CD4-positive, CD25-positive, alpha-beta regulatory T cell (primary cell): ENCODE data around the gene ABLIM3. TPM values are rescaled to one million over a fixed set of nuclear protein-coding genes. Genes with fewer than 3 reads are reported as not detected.

Source experiments
- ATAC-seq, 2 donors: fragments of 150-1000 bp; cut with Tn5 transposase; one replicate each; pipeline ENCODE4 v1.10.0; 2021; ENCODE audit warnings: low read depth in 2 of 2, moderate number of reproducible peaks in 2 of 2, moderate library complexity in 1 of 2
- DNase-seq, 3 donors: peaks; one replicate each; pipeline versions ENCODE4 v3.0.0 to v3.0.0-alpha.2; 2012 to 2022; ENCODE audit warnings: mixed read lengths in 1 of 3
- H3K27ac ChIP-seq: one replicate; pipeline ENCODE4 v1.7.0; 2013; ENCODE audit warnings: mild to moderate bottlenecking, low read length; ENCODE audit not compliant: insufficient read depth, poor library complexity, severe bottlenecking
- H3K27me3 ChIP-seq: one replicate; pipeline ENCODE4 v1.7.0; 2013; ENCODE audit warnings: low read length; ENCODE audit not compliant: control insufficient read depth, insufficient read depth
- H3K36me3 ChIP-seq: one replicate; pipeline ENCODE4 v1.7.0; 2013; ENCODE audit warnings: mild to moderate bottlenecking, low read length, moderate library complexity; ENCODE audit not compliant: control insufficient read depth, insufficient read depth
- H3K4me1 ChIP-seq: 2 replicates; pipeline ENCODE4 v1.7.0; 2013; ENCODE audit warnings: mild to moderate bottlenecking, low read length; ENCODE audit not compliant: insufficient read depth, control insufficient read depth, poor library complexity, severe bottlenecking
- H3K4me3 ChIP-seq: one replicate; pipeline ENCODE4 v1.7.0; 2013; ENCODE audit warnings: low read depth, mild to moderate bottlenecking, low read length, moderate library complexity
- H3K9me3 ChIP-seq, 2 experiments: 1 replicate in 1 of 2; 2 replicates in 1 of 2; pipeline ENCODE4 v1.7.0; 2013; ENCODE audit warnings: low read length in 2 of 2, mild to moderate bottlenecking in 1 of 2, moderate library complexity in 1 of 2; ENCODE audit not compliant: control insufficient read depth in 2 of 2
- H3K27ac Mint-ChIP-seq, 3 donors: one replicate each; pipeline ENCODE4 v1.8.0; 2020 to 2022; ENCODE audit warnings: mild to moderate bottlenecking in 3 of 3, mixed read lengths in 3 of 3, moderate library complexity in 2 of 3
- H3K27me3 Mint-ChIP-seq: one replicate; pipeline ENCODE4 v1.8.0; 2022; ENCODE audit warnings: mild to moderate bottlenecking, mixed read lengths
- H3K36me3 Mint-ChIP-seq: one replicate; pipeline ENCODE4 v1.8.0; 2020; ENCODE audit warnings: mixed read lengths
- H3K4me1 Mint-ChIP-seq, 4 donors: one replicate each; pipeline ENCODE4 v1.8.0; 2020 to 2022; ENCODE audit warnings: mixed read lengths in 4 of 4, mild to moderate bottlenecking in 1 of 4
- H3K4me3 Mint-ChIP-seq, 4 donors: one replicate each; pipeline ENCODE4 v1.8.0; 2020 to 2022; ENCODE audit warnings: mild to moderate bottlenecking in 4 of 4, mixed read lengths in 4 of 4, moderate library complexity in 3 of 4
- H3K9me3 Mint-ChIP-seq, 7 donors: one replicate each; pipeline ENCODE4 v1.8.0; 2020 to 2022; ENCODE audit warnings: mixed read lengths in 7 of 7, mild to moderate bottlenecking in 3 of 7, moderate library complexity in 2 of 7
- polyA plus RNA-seq, 4 donors: library from polyadenylated mRNA; unstranded; fragments of 300-500 nt; fragmentation: Illumina TruSeq; gene quantifications; one replicate each; pipeline ENCODE4 v1.2.3, GENCODE V29; 2021
- total RNA-seq: library from RNA; stranded (reverse); gene quantifications from one replicate; pipeline ENCODE4 v1.2.3, GENCODE V29; 2022

Gene ABLIM3
- total and polyA plus RNA-seq, 5 donors from 2014 or later, result 0.29 to 1.8 (median 0.44) TPM; not detected in 2

DNA sequence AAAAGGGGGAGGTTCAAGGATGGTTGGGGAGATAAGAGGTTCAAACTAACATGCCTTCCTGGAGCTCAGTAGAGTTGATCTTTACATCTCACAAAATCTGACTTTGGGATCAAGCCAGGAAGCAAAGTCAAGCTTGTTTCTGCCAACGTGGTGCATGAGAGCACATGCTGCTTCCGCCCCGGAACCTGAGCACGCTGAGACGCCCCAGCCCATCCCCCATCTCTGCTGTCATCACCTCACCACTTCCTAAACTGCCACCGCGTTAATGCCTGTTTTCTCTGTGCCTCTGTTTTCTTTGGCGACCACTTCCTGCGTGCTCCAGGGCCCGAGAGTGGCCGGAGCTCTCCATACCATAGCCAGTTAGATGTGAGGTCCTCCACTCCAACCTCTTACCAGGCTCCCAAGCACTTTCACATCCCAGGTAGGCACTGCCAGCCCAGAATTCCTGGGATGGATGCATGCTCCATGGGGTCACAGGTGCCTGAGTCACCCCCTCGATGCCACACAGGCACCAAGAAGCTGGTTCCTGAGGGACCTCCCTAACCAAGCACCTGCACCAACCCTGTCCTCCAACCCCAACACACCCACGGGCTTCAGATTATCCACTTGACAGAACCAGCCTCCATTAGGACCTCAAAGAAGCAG, 99.2 kb downstream of the ABLIM3 start:
- Mint-ChIP-seq H3K4me1 (peaks cover 0 to 41% (median 15%) of the 10 kb centered on the region in 4 donors), H3K27me3 (peaks cover 8% of the 10 kb centered on the region), H3K36me3 (no peaks in the 10 kb centered on the region), H3K4me3 (peak overlapping the region; percentile 0 to 80 (median 61)), H3K9me3 (peaks cover 0 to 2% (median 0%) of the 10 kb centered on the region in 7 donors), H3K27ac (peak overlapping the region; percentile 87 to 99 (median 92))
- DNase-seq, result peak; percentile 54 to 98 (median 86)
- no peaks in the 10 kb centered on the region for H3K9me3 ChIP-seq
- peak overlapping the region; percentile 44 for H3K4me3 ChIP-seq
- peaks cover 32% of the 10 kb centered on the region for H3K4me1 ChIP-seq
- H3K27me3 ChIP-seq, result peaks cover 3% of the 10 kb centered on the region
- no peaks in the 10 kb centered on the region for H3K36me3 ChIP-seq
- H3K27ac ChIP-seq, result peak overlapping the region; percentile 78
- peak; percentile 96 to 99 for ATAC-seq

DNA sequence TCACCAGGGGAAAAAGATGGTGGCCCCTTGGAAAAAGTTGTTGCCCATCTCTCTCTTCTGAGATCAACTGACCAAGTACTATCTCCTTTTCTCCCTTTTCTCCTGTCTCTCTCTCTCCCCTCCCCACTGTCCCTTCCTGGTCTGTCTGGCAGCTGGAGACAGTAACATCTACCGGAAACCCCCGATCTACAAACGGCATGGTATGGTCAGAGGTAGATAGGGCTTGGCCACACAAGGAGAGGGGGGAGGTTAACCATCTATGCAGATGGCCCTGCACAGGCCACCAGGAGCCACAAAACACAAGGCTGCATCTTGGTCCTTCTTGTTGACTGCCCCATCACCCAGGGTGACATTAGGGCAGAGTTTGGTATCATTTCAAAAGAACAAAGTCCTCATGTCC, 101.0 kb downstream of the ABLIM3 start:
- Mint-ChIP-seq H3K27me3 (peaks cover 7% of the 10 kb centered on the region), H3K4me1 (peaks cover 0 to 41% (median 15%) of the 10 kb centered on the region in 4 donors), H3K36me3 (no peaks in the 10 kb centered on the region), H3K4me3 (no peak overlapping the region), H3K9me3 (peaks cover 0 to 2% (median 0%) of the 10 kb centered on the region in 7 donors), H3K27ac (peak overlapping the region in 2 of 3 donors; percentile 0 to 42)
- H3K4me1 ChIP-seq, result peaks cover 32% of the 10 kb centered on the region
- H3K36me3 ChIP-seq, result no peaks in the 10 kb centered on the region
- no peak overlapping the region for H3K27ac ChIP-seq
- H3K4me3 ChIP-seq, result no peak overlapping the region
- ATAC-seq (no peak), DNase-seq (no peak)
- no peaks in the 10 kb centered on the region for H3K9me3 ChIP-seq
- no peaks in the 10 kb centered on the region for H3K27me3 ChIP-seq

DNA sequence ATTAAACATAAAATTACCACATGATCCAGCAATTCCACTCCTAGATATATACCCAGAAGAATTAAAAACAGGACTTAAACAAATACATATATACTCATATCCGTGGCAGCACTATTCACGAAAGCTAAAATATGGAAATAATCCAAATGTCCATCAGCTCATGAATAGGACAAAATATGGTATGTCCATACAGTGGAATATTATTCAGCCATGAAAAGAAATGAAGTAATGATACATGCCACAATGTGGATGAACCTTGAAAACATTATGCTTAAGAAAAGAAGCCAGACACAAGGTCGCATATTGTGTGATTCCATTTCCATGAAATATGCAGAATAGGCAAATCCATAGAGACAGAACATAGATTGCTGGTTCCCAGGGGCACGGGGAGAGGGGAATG, 105.6 kb downstream of the ABLIM3 start:
- no peak overlapping the region for H3K27ac ChIP-seq

DNA sequence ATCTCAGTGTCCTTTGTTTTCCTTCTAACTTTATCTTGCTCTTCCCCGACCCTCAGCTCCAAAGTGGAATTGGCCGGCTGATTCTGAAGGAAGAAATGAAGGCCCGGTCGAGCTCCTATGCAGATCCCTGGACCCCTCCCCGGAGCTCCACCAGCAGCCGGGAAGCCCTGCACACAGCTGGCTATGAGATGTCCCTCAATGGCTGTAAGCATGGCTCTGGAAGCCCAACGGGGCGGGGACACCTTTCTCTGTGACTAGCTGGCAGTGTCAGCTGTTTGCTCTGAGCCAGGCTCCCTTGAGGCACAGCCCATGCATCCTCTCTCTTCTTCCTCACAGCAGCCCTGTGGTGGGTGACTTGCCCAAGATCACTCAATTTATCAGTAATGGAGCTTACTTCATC, 106.4 kb downstream of the ABLIM3 start:
- H3K27ac ChIP-seq, result no peak overlapping the region
- peaks cover 3% of the 10 kb centered on the region for H3K4me1 ChIP-seq
- H3K36me3 ChIP-seq, result no peaks in the 10 kb centered on the region
- H3K36me3 Mint-ChIP-seq, result no peaks in the 10 kb centered on the region
- no peak overlapping the region for H3K27ac Mint-ChIP-seq
- no peaks in the 10 kb centered on the region for H3K27me3 ChIP-seq
- H3K4me3 ChIP-seq, result no peak overlapping the region
- no peak overlapping the region for H3K4me3 Mint-ChIP-seq
- no peaks in the 10 kb centered on the region for H3K9me3 ChIP-seq
- DNase-seq (no peak), ATAC-seq (no peak)
- peaks cover 7% of the 10 kb centered on the region for H3K27me3 Mint-ChIP-seq
- H3K4me1 Mint-ChIP-seq, result peaks cover 0 to 4% (median 0%) of the 10 kb centered on the region in 4 donors
- peaks cover 0 to 1% (median 0%) of the 10 kb centered on the region in 7 donors for H3K9me3 Mint-ChIP-seq

More for the DNA sequence above, 105.6 kb downstream of the ABLIM3 start:
- Mint-ChIP-seq H3K36me3 (no peaks in the 10 kb centered on the region), H3K9me3 (peaks cover 0 to 1% (median 0%) of the 10 kb centered on the region in 7 donors), H3K4me1 (peaks cover 0 to 10% (median 2%) of the 10 kb centered on the region in 4 donors), H3K4me3 (no peak overlapping the region), H3K27ac (no peak overlapping the region), H3K27me3 (peaks cover 7% of the 10 kb centered on the region)
- Histone ChIP-seq H3K4me3 (no peak overlapping the region), H3K27me3 (no peaks in the 10 kb centered on the region), H3K4me1 (peaks cover 4% of the 10 kb centered on the region), H3K9me3 (no peaks in the 10 kb centered on the region), H3K36me3 (no peaks in the 10 kb centered on the region)
- DNase-seq, result no peak
- no peak for ATAC-seq

DNA sequence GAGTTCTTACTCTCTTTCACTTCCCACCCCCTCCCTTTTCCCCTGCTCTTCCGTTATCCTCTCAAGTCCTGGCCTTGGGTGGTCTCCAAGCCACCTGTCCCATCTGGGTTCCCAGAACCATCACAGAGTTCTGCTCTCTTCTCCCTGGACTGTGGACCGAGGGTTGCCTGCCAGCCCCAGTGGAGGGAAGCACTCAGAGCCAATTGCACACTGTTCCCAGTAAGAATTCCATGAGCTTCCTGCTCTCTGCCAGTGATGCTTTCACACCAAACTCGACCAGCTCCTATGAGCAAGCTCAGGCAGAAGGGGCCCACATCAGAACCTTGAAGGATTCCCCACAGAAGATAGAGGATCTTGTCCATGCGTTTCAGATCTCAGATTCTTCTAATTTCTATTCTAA, 110.3 kb downstream of the ABLIM3 start:
- Histone ChIP-seq H3K27me3 (no peaks in the 10 kb centered on the region), H3K36me3 (no peaks in the 10 kb centered on the region), H3K4me1 (no peaks in the 10 kb centered on the region), H3K27ac (no peak overlapping the region), H3K4me3 (no peak overlapping the region), H3K9me3 (no peaks in the 10 kb centered on the region)
- Mint-ChIP-seq H3K36me3 (no peaks in the 10 kb centered on the region), H3K4me3 (no peak overlapping the region), H3K27me3 (peaks cover 9% of the 10 kb centered on the region), H3K9me3 (peaks cover 0 to 3% (median 0%) of the 10 kb centered on the region in 7 donors), H3K27ac (no peak overlapping the region), H3K4me1 (peaks cover 0 to 6% (median 2%) of the 10 kb centered on the region in 4 donors)
- no peak for ATAC-seq
- DNase-seq, result no peak

DNA sequence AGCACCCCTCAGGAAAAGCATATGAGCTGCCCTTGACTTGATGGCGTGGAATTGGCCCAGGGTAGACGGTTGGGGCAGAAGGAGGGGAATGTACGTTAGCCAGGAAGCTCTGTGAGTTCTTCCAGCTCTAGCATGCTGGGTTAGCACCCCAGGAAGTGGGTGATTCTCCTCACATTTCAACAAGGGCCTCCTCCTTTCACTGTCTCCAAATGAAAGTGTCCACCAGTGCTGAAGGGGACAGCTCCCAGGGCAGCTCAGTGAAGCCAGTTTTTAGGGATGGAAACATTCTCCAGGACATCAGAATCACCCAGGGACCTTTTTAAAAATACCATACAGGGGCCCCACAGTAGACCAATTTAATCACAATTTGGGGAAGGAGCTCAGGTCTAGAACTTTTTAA, 113.2 kb downstream of the ABLIM3 start:
- H3K27ac ChIP-seq, result no peak overlapping the region
- no peak overlapping the region for H3K4me3 Mint-ChIP-seq

DNA sequence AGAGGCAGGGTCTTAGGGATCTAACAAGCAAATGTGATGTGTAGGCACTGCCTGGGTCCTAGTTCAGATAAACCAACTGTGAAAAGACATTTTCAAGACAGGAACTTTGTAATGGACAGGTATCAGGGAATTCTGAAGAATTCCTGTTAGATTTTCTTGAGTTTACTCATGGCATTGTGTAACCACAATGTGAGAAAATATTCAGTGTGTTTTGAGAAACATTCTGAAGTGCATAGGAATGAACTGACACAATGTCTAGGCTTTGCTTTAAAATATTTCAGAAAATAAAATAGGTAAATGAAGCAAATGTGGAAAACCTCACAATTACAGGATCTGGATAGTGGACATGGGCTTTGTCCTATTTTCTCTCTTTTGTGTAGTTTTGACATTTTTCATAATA, 115.2 kb downstream of the ABLIM3 start:
- no peak overlapping the region for H3K4me3 ChIP-seq
- H3K27me3 ChIP-seq, result peaks cover 3% of the 10 kb centered on the region
- Mint-ChIP-seq H3K9me3 (peaks cover 0 to 5% (median 0%) of the 10 kb centered on the region in 7 donors), H3K4me3 (no peak overlapping the region), H3K27me3 (peaks cover 17% of the 10 kb centered on the region), H3K27ac (no peak overlapping the region), H3K36me3 (no peaks in the 10 kb centered on the region), H3K4me1 (peaks cover 0 to 6% (median 2%) of the 10 kb centered on the region in 4 donors)
- DNase-seq, result no peak
- no peaks in the 10 kb centered on the region for H3K9me3 ChIP-seq
- H3K27ac ChIP-seq, result no peak overlapping the region
- no peak for ATAC-seq
- H3K36me3 ChIP-seq, result no peaks in the 10 kb centered on the region
- no peaks in the 10 kb centered on the region for H3K4me1 ChIP-seq

More for the DNA sequence above, 113.2 kb downstream of the ABLIM3 start:
- H3K27ac Mint-ChIP-seq, result no peak overlapping the region
- no peaks in the 10 kb centered on the region for H3K4me1 ChIP-seq
- peaks cover 0 to 6% (median 2%) of the 10 kb centered on the region in 4 donors for H3K4me1 Mint-ChIP-seq
- peaks cover 0 to 3% (median 0%) of the 10 kb centered on the region in 7 donors for H3K9me3 Mint-ChIP-seq
- no peak for ATAC-seq
- H3K36me3 ChIP-seq, result no peaks in the 10 kb centered on the region
- no peak overlapping the region for H3K4me3 ChIP-seq
- H3K9me3 ChIP-seq, result no peaks in the 10 kb centered on the region
- no peaks in the 10 kb centered on the region for H3K36me3 Mint-ChIP-seq
- no peak for DNase-seq
- H3K27me3 Mint-ChIP-seq, result peaks cover 10% of the 10 kb centered on the region
- no peaks in the 10 kb centered on the region for H3K27me3 ChIP-seq

DNA sequence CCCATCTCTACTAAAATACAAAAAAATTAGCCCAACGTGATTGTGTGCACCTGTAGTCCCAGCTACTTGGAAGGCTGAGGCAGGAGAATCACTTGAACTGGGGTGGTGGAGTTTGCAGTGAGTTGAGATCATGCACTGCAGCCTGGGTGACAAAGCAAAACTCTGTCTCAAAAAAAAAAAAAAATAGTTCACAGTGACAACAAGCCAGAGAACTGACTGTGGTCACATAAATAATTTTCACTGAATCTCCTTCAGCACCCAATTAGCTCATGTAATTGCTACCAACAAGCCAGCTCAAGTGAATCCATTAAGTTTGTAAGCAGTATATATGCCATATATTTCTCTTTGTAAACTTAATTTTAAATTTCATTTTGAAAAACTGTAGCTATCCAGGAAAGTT, 115.8 kb downstream of the ABLIM3 start:
- Histone ChIP-seq H3K4me3 (no peak overlapping the region), H3K9me3 (no peaks in the 10 kb centered on the region), H3K4me1 (no peaks in the 10 kb centered on the region), H3K36me3 (no peaks in the 10 kb centered on the region), H3K27me3 (peaks cover 3% of the 10 kb centered on the region), H3K27ac (no peak overlapping the region)
- ATAC-seq, result no peak
- Mint-ChIP-seq H3K27me3 (peaks cover 20% of the 10 kb centered on the region), H3K4me3 (no peak overlapping the region), H3K27ac (no peak overlapping the region), H3K9me3 (peaks cover 0 to 5% (median 0%) of the 10 kb centered on the region in 7 donors), H3K4me1 (peaks cover 0 to 6% (median 2%) of the 10 kb centered on the region in 4 donors), H3K36me3 (no peaks in the 10 kb centered on the region)
- no peak for DNase-seq
